GM15510 (cell line): ENCODE results near the gene LDLR.

Experiments
- POLR2A ChIP-seq: IDR thresholded peaks from 3 replicates; pipeline ENCODE4 v1.6.1; 2011; ENCODE audit warnings: borderline replicate concordance; ENCODE audit not compliant: insufficient read length; ENCODE audit errors: extremely low read depth

LDLR gene

GRCh38 chr19:11093689-11094238, 4.5 kb downstream of the LDLR start:
- TF ChIP-seq POLR2A, result no peak

- TF ChIP-seq POLR2A, result no peak
Observed at GRCh38 chr19:11094520-11094894, 5.2 kb downstream of the LDLR start.

- TF ChIP-seq POLR2A, result no peak
Observed at GRCh38 chr19:11096210-11096841, 7.1 kb downstream of the LDLR start.

- no peak for TF ChIP-seq POLR2A
Observed at GRCh38 chr19:11098327-11098726, 9.1 kb downstream of the LDLR start.

- TF ChIP-seq POLR2A, result no peak
Observed at GRCh38 chr19:11098861-11099260, 9.6 kb downstream of the LDLR start.

GRCh38 chr19:11100049-11100448, 10.8 kb downstream of the LDLR start:
- TF ChIP-seq POLR2A, result no peak

- TF ChIP-seq POLR2A, result no peak
Observed at GRCh38 chr19:11101057-11101456, 11.8 kb downstream of the LDLR start.

GRCh38 chr19:11102944-11103343, 13.7 kb downstream of the LDLR start:
- no peak for TF ChIP-seq POLR2A

GRCh38 chr19:11105014-11105636, 15.9 kb downstream of the LDLR start:
- TF ChIP-seq POLR2A, result no peak

- TF ChIP-seq POLR2A, result no peak
Observed at GRCh38 chr19:11106477-11106876, 17.2 kb downstream of the LDLR start.

- no peak for TF ChIP-seq POLR2A
Observed at GRCh38 chr19:11108746-11109145, 19.5 kb downstream of the LDLR start.

GRCh38 chr19:11111117-11111770, 22.0 kb downstream of the LDLR start:
- TF ChIP-seq POLR2A, result no peak

GRCh38 chr19:11111771-11112144, 22.5 kb downstream of the LDLR start:
- no peak for TF ChIP-seq POLR2A

GRCh38 chr19:11113140-11113708, 24.0 kb downstream of the LDLR start:
- TF ChIP-seq POLR2A, result no peak

- TF ChIP-seq POLR2A, result no peak
Observed at GRCh38 chr19:11115042-11115441, 25.8 kb downstream of the LDLR start.
